ENCODE results near the gene ENAH. TPM values are rescaled to one million over a fixed set of nuclear protein-coding genes. Genes with fewer than 3 reads are reported as not detected.

Gene ENAH
- total RNA-seq, 1 donor from 2014 or later: 8.9 TPM

DNA sequence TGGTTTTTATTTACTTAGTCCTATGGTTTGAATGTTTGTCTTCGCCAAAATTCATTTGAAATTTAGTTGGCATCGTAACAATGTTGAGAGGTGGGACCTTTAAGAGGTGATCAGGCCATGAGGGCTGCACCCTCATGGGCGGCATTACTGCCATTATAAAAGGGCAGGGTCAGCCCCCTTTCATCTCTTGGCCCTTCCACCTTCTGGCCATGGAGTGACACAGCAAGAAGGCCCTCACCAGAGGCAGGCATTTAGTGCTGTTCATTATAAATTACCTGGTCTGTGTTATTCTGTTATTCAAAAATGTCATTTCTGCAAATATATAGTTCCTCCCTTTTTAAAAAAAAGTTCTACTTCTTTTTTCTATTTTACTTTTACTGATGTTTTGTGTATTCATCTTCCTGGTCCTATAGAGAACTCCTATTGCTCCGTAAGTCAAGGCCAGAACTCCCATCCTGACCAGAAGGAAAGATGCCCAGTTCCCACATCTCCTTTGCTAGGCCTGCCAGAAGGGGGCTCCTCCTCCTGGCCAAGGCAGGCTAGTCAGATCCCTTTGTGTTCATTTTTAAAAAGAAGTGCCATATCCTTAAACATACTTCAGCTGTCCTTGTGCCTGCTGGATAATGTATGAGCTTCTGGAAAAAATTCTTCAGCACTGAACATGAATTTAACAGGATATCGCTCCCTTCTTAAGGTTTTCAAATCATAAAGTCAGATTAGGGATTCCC lies 215.0 kb downstream of the ENAH start:
- peak in 1 of 2 donors; percentile 63 for DNase-seq (ENCODE audit: low read depth in 2 of 2)

Other genes starting within 250 kb of the ENAH start
- gene LBR, start 225.1 kb downstream of the ENAH start, total RNA-seq: 96.5 and 119 TPM in 2 replicates
- gene SRP9, start 124.7 kb upstream of the ENAH start, total RNA-seq: 136 and 170 TPM in 2 replicates
- 27.2 and 50.4 TPM in 2 replicates for gene EPHX1, start 157.0 kb upstream of the ENAH start, total RNA-seq
- gene TMEM63A, start 229.3 kb upstream of the ENAH start, total RNA-seq: 4.1 and 4.4 TPM in 2 replicates
- not detected in 2 replicates for gene LEFTY1, start 236.0 kb upstream of the ENAH start, total RNA-seq